ENCODE results near the gene BPIFB2. TPM values are rescaled to one million over a fixed set of nuclear protein-coding genes. Genes with fewer than 3 reads are reported as not detected.

BPIFB2 gene
- total RNA-seq, 4 donors from 2014 or later = 0.19 to 93.5 (median 1.6) TPM; not detected in 1

DNA sequence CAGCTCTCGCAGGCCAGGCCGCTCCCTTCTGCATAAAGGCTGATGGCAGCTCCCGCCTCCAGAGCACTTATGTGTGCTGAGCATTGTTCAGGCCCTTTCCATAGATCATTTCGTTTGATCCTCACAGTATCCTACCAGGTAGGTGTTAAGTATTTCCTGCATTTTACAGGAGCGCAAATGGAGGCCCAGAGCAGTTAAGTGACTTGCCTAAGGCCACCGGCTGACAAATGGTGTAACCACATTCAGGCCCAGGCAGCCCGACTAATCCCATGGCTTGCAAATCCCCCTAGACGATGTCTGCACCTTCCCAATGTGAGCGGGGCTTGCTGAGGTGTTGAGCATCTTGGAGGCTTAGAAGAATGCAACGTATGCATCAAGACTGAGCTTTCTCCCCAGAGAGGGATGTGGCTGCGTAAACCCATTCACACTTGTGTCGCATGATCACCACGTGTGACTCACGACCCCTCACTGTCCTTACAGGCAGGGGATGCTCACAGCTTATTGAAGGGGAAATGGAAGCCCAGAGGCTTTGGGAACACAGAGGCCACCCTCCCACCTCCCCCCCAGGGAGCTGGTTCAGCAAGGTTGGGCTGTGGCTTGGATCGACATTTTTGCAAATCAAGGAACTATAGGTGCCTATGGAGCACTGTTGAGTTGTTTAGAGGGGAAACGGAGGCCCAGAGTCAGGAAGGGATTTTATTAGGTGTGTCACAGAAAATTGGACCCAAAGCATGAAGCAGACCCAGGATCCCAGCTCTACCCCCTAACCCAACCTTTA lies 7.0 kb downstream of the BPIFB2 start:
- Histone ChIP-seq H3K4me1 (peaks cover 0 to 6% (median 0%) of the 10 kb centered on the region in 3 donors), H3K9me3 (no peaks in the 10 kb centered on the region), H3K27me3 (peaks cover 0 to 83% (median 0%) of the 10 kb centered on the region in 4 donors), H3K4me3 (no peak overlapping the region), H3K27ac (no peak overlapping the region), H3K36me3 (no peaks in the 10 kb centered on the region)
- WGBS, 2 donors = 46 to 55% methylated on average over 5 to 16 of the region's 16 CpGs
- intact Hi-C loops (cut with DNase I) = no loop called here
- no peak for DNase-seq
- TF ChIP-seq POLR2A (IDR thresholded peaks at IDR 0.05) = no peak
- TF ChIP-seq, protein P1, sequence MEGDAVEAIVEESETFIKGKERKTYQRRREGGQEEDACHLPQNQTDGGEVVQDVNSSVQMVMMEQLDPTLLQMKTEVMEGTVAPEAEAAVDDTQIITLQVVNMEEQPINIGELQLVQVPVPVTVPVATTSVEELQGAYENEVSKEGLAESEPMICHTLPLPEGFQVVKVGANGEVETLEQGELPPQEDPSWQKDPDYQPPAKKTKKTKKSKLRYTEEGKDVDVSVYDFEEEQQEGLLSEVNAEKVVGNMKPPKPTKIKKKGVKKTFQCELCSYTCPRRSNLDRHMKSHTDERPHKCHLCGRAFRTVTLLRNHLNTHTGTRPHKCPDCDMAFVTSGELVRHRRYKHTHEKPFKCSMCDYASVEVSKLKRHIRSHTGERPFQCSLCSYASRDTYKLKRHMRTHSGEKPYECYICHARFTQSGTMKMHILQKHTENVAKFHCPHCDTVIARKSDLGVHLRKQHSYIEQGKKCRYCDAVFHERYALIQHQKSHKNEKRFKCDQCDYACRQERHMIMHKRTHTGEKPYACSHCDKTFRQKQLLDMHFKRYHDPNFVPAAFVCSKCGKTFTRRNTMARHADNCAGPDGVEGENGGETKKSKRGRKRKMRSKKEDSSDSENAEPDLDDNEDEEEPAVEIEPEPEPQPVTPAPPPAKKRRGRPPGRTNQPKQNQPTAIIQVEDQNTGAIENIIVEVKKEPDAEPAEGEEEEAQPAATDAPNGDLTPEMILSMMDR (IDR thresholded peaks at IDR 0.05) = no peak

- no peak for TF ChIP-seq POLR2A (IDR thresholded peaks at IDR 0.05)
- TF ChIP-seq, protein P1 (IDR thresholded peaks at IDR 0.05) = no peak
- Histone ChIP-seq H3K27me3 (peaks cover 0 to 78% (median 0%) of the 10 kb centered on the region in 4 donors), H3K9me3 (no peaks in the 10 kb centered on the region), H3K4me3 (no peak overlapping the region), H3K36me3 (no peaks in the 10 kb centered on the region), H3K27ac (no peak overlapping the region), H3K4me1 (no peaks in the 10 kb centered on the region)
- intact Hi-C loops (cut with DNase I) = no loop called here
- DNase-seq = no peak
- WGBS, 2 donors = 80 to 81% methylated on average over 8 to 10 of the region's 10 CpGs
Measured at GRCh38 chr20:33015114-33015484, 7.6 kb downstream of the BPIFB2 start.

GRCh38 chr20:33015700-33016580 lies 8.4 kb downstream of the BPIFB2 start:
- intact Hi-C loops (cut with DNase I) = no loop called here
- no peaks in the 10 kb centered on the region for H3K4me1 ChIP-seq
- 52% methylated on average over 12 to 15 of the region's 15 CpGs for WGBS, 2 donors
- DNase-seq = no peak
- peaks cover 0 to 70% (median 0%) of the 10 kb centered on the region in 4 donors for H3K27me3 ChIP-seq
- no peak for TF ChIP-seq POLR2A (IDR thresholded peaks at IDR 0.05)
- no peak overlapping the region for H3K4me3 ChIP-seq
- no peaks in the 10 kb centered on the region for H3K9me3 ChIP-seq
- H3K36me3 ChIP-seq = no peaks in the 10 kb centered on the region
- H3K27ac ChIP-seq = no peak overlapping the region

DNA sequence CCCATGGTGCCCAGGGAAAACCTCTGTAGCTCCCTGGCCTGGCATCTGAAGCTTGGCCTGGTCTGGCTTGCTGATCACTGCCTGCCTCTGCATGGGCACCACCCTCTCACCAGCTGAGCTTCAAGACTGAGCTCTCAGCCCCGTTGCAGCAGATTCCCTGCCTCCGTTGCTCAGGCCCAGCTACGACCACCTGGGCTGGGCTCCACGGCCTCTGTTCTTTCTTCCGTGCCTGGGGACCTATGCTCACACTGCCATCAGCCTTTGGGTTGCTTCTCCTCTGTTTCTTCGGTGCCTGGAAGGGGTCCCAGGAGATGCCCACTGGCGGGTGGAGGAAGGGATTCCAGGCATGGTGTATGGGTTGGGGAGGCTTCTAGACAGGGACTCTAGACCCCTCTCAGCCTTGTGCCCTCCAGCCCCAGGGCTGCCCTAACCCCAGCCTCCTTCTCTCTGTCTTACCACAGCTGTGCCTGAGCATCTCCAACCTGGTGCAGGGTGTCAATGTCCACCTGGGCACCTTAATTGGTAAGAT lies 9.1 kb downstream of the BPIFB2 start:
- Histone ChIP-seq H3K4me1 (no peaks in the 10 kb centered on the region), H3K9me3 (no peaks in the 10 kb centered on the region), H3K4me3 (no peak overlapping the region), H3K27me3 (peaks cover 0 to 63% (median 0%) of the 10 kb centered on the region in 4 donors), H3K36me3 (no peaks in the 10 kb centered on the region), H3K27ac (no peak overlapping the region)
- TF ChIP-seq POLR2A (IDR thresholded peaks at IDR 0.05) = no peak
- TF ChIP-seq, protein P1 (IDR thresholded peaks at IDR 0.05) = no peak
- intact Hi-C loops (cut with DNase I) = no loop called here
- WGBS, 2 donors = 63 to 68% methylated on average over 5 to 7 of the region's 7 CpGs
- no peak for DNase-seq

DNA sequence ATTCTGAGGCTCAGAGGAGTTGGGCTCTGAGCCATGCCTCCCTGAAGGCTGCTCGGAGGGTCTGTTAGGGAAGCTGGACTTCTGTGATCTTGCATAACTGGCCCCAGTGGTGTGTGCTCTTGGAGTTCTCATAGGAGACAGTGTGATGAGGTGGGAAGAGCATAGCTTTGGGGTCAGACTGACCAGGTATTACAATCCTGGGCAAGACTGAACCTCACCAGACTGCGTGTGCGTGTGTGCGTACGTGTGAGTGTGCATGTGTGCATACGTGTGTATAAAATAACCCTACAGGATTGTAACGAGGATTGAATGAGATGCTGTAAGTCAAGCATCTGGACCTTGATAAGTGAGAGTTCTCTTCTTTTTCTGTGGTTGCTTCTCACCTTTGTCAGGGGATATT lies 10.0 kb downstream of the BPIFB2 start:
- intact Hi-C loops (cut with DNase I) = no loop called here
- Histone ChIP-seq H3K4me1 (no peaks in the 10 kb centered on the region), H3K9me3 (no peaks in the 10 kb centered on the region), H3K27me3 (peaks cover 0 to 55% (median 0%) of the 10 kb centered on the region in 4 donors), H3K27ac (no peak overlapping the region), H3K4me3 (no peak overlapping the region), H3K36me3 (no peaks in the 10 kb centered on the region)
- DNase-seq = no peak
- TF ChIP-seq POLR2A (IDR thresholded peaks at IDR 0.05) = no peak
- TF ChIP-seq, protein P1 (IDR thresholded peaks at IDR 0.05) = no peak
- 84 to 95% methylated on average over 6 to 7 of the region's 7 CpGs for WGBS, 2 donors
